SU-DHL-6 (cell line): ENCODE measurements around the gene KAT6B.

Experiments used
- H2AFZ ChIP-seq: fragments of 200-600 bp; sonication (generic); 2 replicates; pipeline ENCODE4 v1.6.1; 2014; ENCODE audit warnings: low read depth, mild to moderate bottlenecking, moderate library complexity, mixed read lengths, antibody characterized with exemption, low read length; ENCODE audit not compliant: severe bottlenecking
- H3F3A ChIP-seq: fragments of 200-600 bp; shearing (Covaris generic); 2 replicates; pipeline ENCODE4 v1.6.0; 2016; ENCODE audit warnings: antibody characterized with exemption, mild to moderate bottlenecking; ENCODE audit not compliant: insufficient read depth
- H3K27ac ChIP-seq: fragments of 200-600 bp; sonication (generic); 2 replicates; pipeline ENCODE4 v1.5.1; 2016; ENCODE audit warnings: low read depth, mild to moderate bottlenecking, low read length, moderate library complexity, mixed read lengths
- H3K27me3 ChIP-seq: fragments of 200-600 bp; sonication (generic), shearing (Covaris generic); 2 replicates; pipeline ENCODE4 v1.6.0; 2014; ENCODE audit warnings: mild to moderate bottlenecking, low read length
- H3K36me3 ChIP-seq: fragments of 200-600 bp; sonication (generic); 2 replicates; pipeline ENCODE4 v1.6.1; 2014; ENCODE audit warnings: mild to moderate bottlenecking, low read length, mixed read lengths
- H3K4me2 ChIP-seq: fragments of 300-600, 200-600 bp; shearing (Covaris generic), sonication (generic); 2 replicates; pipeline ENCODE4 v1.6.0; 2014; ENCODE audit warnings: low read length, low read depth, mild to moderate bottlenecking; ENCODE audit not compliant: poor library complexity, severe bottlenecking
- H3K4me3 ChIP-seq: fragments of 200-600 bp; sonication (generic); 2 replicates; pipeline ENCODE4 v1.5.1; 2014; ENCODE audit warnings: antibody characterized with exemption, low read length, mild to moderate bottlenecking, mixed read lengths; ENCODE audit not compliant: insufficient read depth, poor library complexity, severe bottlenecking
- H3K79me2 ChIP-seq: fragments of 200-600 bp; sonication (generic); 2 replicates; pipeline ENCODE4 v1.6.1; 2014; ENCODE audit warnings: mild to moderate bottlenecking, low read length, moderate library complexity; ENCODE audit not compliant: insufficient read depth
- H3K9ac ChIP-seq: fragments of 200-600 bp; sonication (generic); 2 replicates; pipeline ENCODE4 v1.7.0; 2014; ENCODE audit warnings: mild to moderate bottlenecking, low read length
- H3K9me2 ChIP-seq: fragments of 200-600 bp; sonication (generic); replicated peaks from 2 replicates; pipeline ENCODE4 v1.6.1; 2014; ENCODE audit warnings: low read length; ENCODE audit not compliant: insufficient read depth
- H3K9me3 ChIP-seq: fragments of 200-600 bp; sonication (generic); 2 replicates; pipeline ENCODE4 v1.6.1; 2014; ENCODE audit warnings: low read length, mixed read lengths; ENCODE audit not compliant: insufficient read depth
- H4K20me1 ChIP-seq: fragments of 200-600 bp; sonication (generic); 2 replicates; pipeline ENCODE4 v1.6.1; 2014; ENCODE audit warnings: low read depth, mild to moderate bottlenecking, antibody characterized with exemption, low read length, moderate library complexity, mixed read lengths
- CTCF ChIP-seq: fragments of 200-600 bp; sonication (generic); IDR thresholded peaks from one replicate; pipeline ENCODE4 v1.5.1; 2017; ENCODE audit warnings: antibody characterized with exemption, mild to moderate bottlenecking, low read length, moderate library complexity; ENCODE audit not compliant: insufficient read depth, poor library complexity, severe bottlenecking
- EZH2phosphoT487 ChIP-seq: fragments of 200-600 bp; sonication (generic), shearing (Covaris generic); conservative IDR thresholded peaks from 2 replicates; pipeline ENCODE4 v1.6.1; 2018; ENCODE audit warnings: mild to moderate bottlenecking, antibody characterized with exemption, low read length, moderate library complexity, mixed read lengths

KAT6B gene

GRCh38 chr10:74967911-74968666, 141.7 kb downstream of the KAT6B start:
- H3K36me3 ChIP-seq: no peaks in the 10 kb centered on the region
- no peaks in the 10 kb centered on the region for H3K27me3 ChIP-seq
- no peak overlapping the region for H3K27ac ChIP-seq
- TF ChIP-seq EZH2phosphoT487: no peak
- TF ChIP-seq CTCF: no peak
- H3F3A ChIP-seq: no peaks in the 10 kb centered on the region
- H4K20me1 ChIP-seq: no peaks in the 10 kb centered on the region
- H2AFZ ChIP-seq: no peak overlapping the region
- H3K9me3 ChIP-seq: no peaks in the 10 kb centered on the region
- H3K79me2 ChIP-seq: no peaks in the 10 kb centered on the region
- no peak overlapping the region for H3K4me3 ChIP-seq
- no peak overlapping the region for H3K4me2 ChIP-seq
- H3K9ac ChIP-seq: no peak overlapping the region
- H3K9me2 ChIP-seq: no peaks in the 10 kb centered on the region

- Histone ChIP-seq H3K9me3 (no peaks in the 10 kb centered on the region), H4K20me1 (no peaks in the 10 kb centered on the region), H3K4me3 (no peak overlapping the region), H3F3A (no peaks in the 10 kb centered on the region), H3K9me2 (no peaks in the 10 kb centered on the region), H2AFZ (no peak overlapping the region), H3K27me3 (no peaks in the 10 kb centered on the region), H3K79me2 (no peaks in the 10 kb centered on the region), H3K27ac (no peak overlapping the region), H3K4me2 (no peak overlapping the region), H3K9ac (no peak overlapping the region), H3K36me3 (no peaks in the 10 kb centered on the region)
- TF ChIP-seq EZH2phosphoT487: no peak
- no peak for TF ChIP-seq CTCF
Measured at GRCh38 chr10:74968667-74969061, 142.3 kb downstream of the KAT6B start.

- Histone ChIP-seq H3K27ac (no peak overlapping the region), H4K20me1 (no peaks in the 10 kb centered on the region), H3K79me2 (no peaks in the 10 kb centered on the region), H3K9me2 (no peaks in the 10 kb centered on the region), H3K9me3 (no peaks in the 10 kb centered on the region), H3F3A (no peaks in the 10 kb centered on the region), H3K4me3 (no peak overlapping the region), H3K9ac (no peak overlapping the region), H3K4me2 (no peak overlapping the region), H3K36me3 (no peaks in the 10 kb centered on the region), H2AFZ (no peak overlapping the region), H3K27me3 (no peaks in the 10 kb centered on the region)
- TF ChIP-seq EZH2phosphoT487 (no peak), CTCF (no peak)
Measured at GRCh38 chr10:74969093-74969492, 142.7 kb downstream of the KAT6B start.
